Naive thymus-derived CD4-positive, alpha-beta T cell (primary cell): ENCODE results near the gene RSPO4. TPM values are rescaled to one million over a fixed set of nuclear protein-coding genes. Genes with fewer than 3 reads are reported as not detected.

Source experiments
- ATAC-seq: fragments of 150-1000 bp; cut with Tn5 transposase; 2 replicates; pipeline ENCODE4 v1.10.0; 2021; ENCODE audit warnings: mild to moderate bottlenecking, moderate library complexity
- CTCF ChIA-PET: fragments of 350-600 bp; sonication (Branson Sonifier 250); formaldehyde crosslinking; loops from one replicate; lab custom pipeline; 2021; ENCODE audit warnings: antibody characterized with exemption; lab: Charles Lee
- POLR2A ChIA-PET: fragments of 350-600 bp; sonication (Branson Sonifier 250); formaldehyde crosslinking; loops from one replicate; lab custom pipeline; 2021; ENCODE audit warnings: antibody characterized with exemption, inconsistent platforms; lab: Charles Lee
- DNase-seq, 9 donors: peaks; one replicate each; pipeline versions ENCODE4 v3.0.0 to v3.0.0-alpha.2; 2020 to 2022; ENCODE audit warnings: mixed read lengths in 1 of 9
- H3K27ac ChIP-seq: one replicate; pipeline ENCODE4 v1.7.0; 2013; ENCODE audit warnings: mild to moderate bottlenecking, low read depth, low read length, moderate library complexity
- H3K27me3 ChIP-seq, 2 donors: one replicate each; pipeline ENCODE4 v1.7.0; 2013; ENCODE audit warnings: low read length in 2 of 2, mild to moderate bottlenecking in 2 of 2, moderate library complexity in 2 of 2; ENCODE audit not compliant: control insufficient read depth in 2 of 2, insufficient read depth in 2 of 2
- H3K36me3 ChIP-seq, 3 experiments: 1 replicate in 2 of 3; 2 replicates in 1 of 3; pipeline ENCODE4 v1.7.0; 2013; ENCODE audit warnings: low read length in 3 of 3, mild to moderate bottlenecking in 3 of 3, moderate library complexity in 1 of 3; ENCODE audit not compliant: insufficient read depth in 3 of 3, control insufficient read depth in 2 of 3
- H3K4me1 ChIP-seq, 2 donors: one replicate each; pipeline ENCODE4 v1.7.0; 2013; ENCODE audit warnings: low read length in 2 of 2, mild to moderate bottlenecking in 2 of 2, moderate library complexity in 1 of 2; ENCODE audit not compliant: control insufficient read depth in 2 of 2, insufficient read depth in 2 of 2
- H3K4me3 ChIP-seq: 2 replicates; pipeline ENCODE4 v1.7.0; 2013; ENCODE audit warnings: mild to moderate bottlenecking, low read length
- H3K9me3 ChIP-seq, 3 experiments: 1 replicate in 2 of 3; 2 replicates in 1 of 3; pipeline ENCODE4 v1.7.0; 2013; ENCODE audit warnings: low read length in 3 of 3; ENCODE audit not compliant: control insufficient read depth in 2 of 3
- H3K27ac Mint-ChIP-seq, 9 donors: one replicate each; pipeline ENCODE4 v1.8.0; 2020 to 2022; ENCODE audit warnings: mixed read lengths in 9 of 9, mild to moderate bottlenecking in 8 of 9, moderate library complexity in 5 of 9, inconsistent platforms in 2 of 9
- H3K27me3 Mint-ChIP-seq, 5 donors: one replicate each; pipeline ENCODE4 v1.8.0; 2021 to 2022; ENCODE audit warnings: mixed read lengths in 5 of 5, mild to moderate bottlenecking in 1 of 5
- H3K36me3 Mint-ChIP-seq, 5 donors: one replicate each; pipeline ENCODE4 v1.8.0; 2020 to 2022; ENCODE audit warnings: mixed read lengths in 5 of 5, mild to moderate bottlenecking in 3 of 5, inconsistent platforms in 1 of 5
- H3K4me1 Mint-ChIP-seq, 7 donors: one replicate each; pipeline ENCODE4 v1.8.0; 2020 to 2022; ENCODE audit warnings: mixed read lengths in 7 of 7, mild to moderate bottlenecking in 3 of 7, inconsistent platforms in 1 of 7
- H3K4me3 Mint-ChIP-seq, 10 donors: one replicate each; pipeline ENCODE4 v1.8.0; 2020 to 2022; ENCODE audit warnings: mild to moderate bottlenecking in 10 of 10, mixed read lengths in 10 of 10, moderate library complexity in 6 of 10, inconsistent platforms in 2 of 10
- H3K9me3 Mint-ChIP-seq, 11 donors: one replicate each; pipeline ENCODE4 v1.8.0; 2020 to 2022; ENCODE audit warnings: mixed read lengths in 11 of 11, mild to moderate bottlenecking in 4 of 11, inconsistent platforms in 1 of 11, moderate library complexity in 1 of 11
- intact Hi-C, 2 donors: fragments of 100-400 bp; cut with micrococcal nuclease; formaldehyde crosslinking; loops; one replicate each; pipeline ENCODE4 v1.15.1; 2023
- polyA plus RNA-seq, 2 donors: library from polyadenylated mRNA; unstranded; fragments of 300-500 nt; fragmentation: Illumina TruSeq; gene quantifications; one replicate each; pipeline ENCODE4 v1.2.3, GENCODE V29; 2021
- total RNA-seq, 6 experiments: library from RNA in 5 of 6; stranded (reverse) in 5 of 6; gene quantifications; 1 replicate in 5 of 6; 2 replicates in 1 of 6; pipeline ENCODE4 v1.2.3 and lab custom pipeline; 2021 to 2026

Gene RSPO4
- total and polyA plus RNA-seq, 7 experiments from 2014 or later, result 0.19 to 0.40 (median 0.23) TPM; not detected in 3

GRCh38 chr20:997486-997885, 4.6 kb downstream of the RSPO4 start:
- Histone ChIP-seq H3K36me3 (no peaks in the 10 kb centered on the region), H3K27me3 (no peaks in the 10 kb centered on the region), H3K9me3 (no peaks in the 10 kb centered on the region), H3K4me1 (no peaks in the 10 kb centered on the region), H3K27ac (no peak overlapping the region), H3K4me3 (no peak overlapping the region)
- CTCF ChIA-PET, result no interaction called here
- ATAC-seq, result no peak
- DNase-seq, result no peak
- intact Hi-C loops, result no loop called here
- Mint-ChIP-seq H3K27me3 (peaks cover 18 to 37% (median 25%) of the 10 kb centered on the region in 5 donors), H3K4me1 (peaks cover under 1 to 2% (median 2%) of the 10 kb centered on the region in 7 donors), H3K9me3 (no peaks in the 10 kb centered on the region), H3K36me3 (no peaks in the 10 kb centered on the region), H3K4me3 (no peak overlapping the region), H3K27ac (no peak overlapping the region)
- POLR2A ChIA-PET, result no interaction called here

- no peak overlapping the region for H3K4me3 Mint-ChIP-seq
- no peak overlapping the region for H3K27ac Mint-ChIP-seq
- Histone ChIP-seq H3K27me3 (no peaks in the 10 kb centered on the region), H3K4me3 (no peak overlapping the region), H3K4me1 (no peaks in the 10 kb centered on the region), H3K9me3 (no peaks in the 10 kb centered on the region), H3K36me3 (no peaks in the 10 kb centered on the region), H3K27ac (no peak overlapping the region)
- ChIA-PET POLR2A (no interaction called here), CTCF (no interaction called here)
- no peaks in the 10 kb centered on the region for H3K36me3 Mint-ChIP-seq
- ATAC-seq, result no peak
- no peaks in the 10 kb centered on the region for H3K4me1 Mint-ChIP-seq
- DNase-seq, result no peak
- H3K9me3 Mint-ChIP-seq, result no peaks in the 10 kb centered on the region
- intact Hi-C loops, result no loop called here
- peaks cover 16 to 40% (median 28%) of the 10 kb centered on the region in 5 donors for H3K27me3 Mint-ChIP-seq
Measured at GRCh38 chr20:997016-997415, 5.1 kb downstream of the RSPO4 start.

GRCh38 chr20:995170-995569, 6.9 kb downstream of the RSPO4 start:
- no peaks in the 10 kb centered on the region for H3K36me3 Mint-ChIP-seq
- ChIA-PET CTCF (no interaction called here), POLR2A (no interaction called here)
- Histone ChIP-seq H3K36me3 (no peaks in the 10 kb centered on the region), H3K4me3 (no peak overlapping the region), H3K9me3 (no peaks in the 10 kb centered on the region), H3K27ac (no peak overlapping the region), H3K27me3 (no peaks in the 10 kb centered on the region), H3K4me1 (no peaks in the 10 kb centered on the region)
- no peaks in the 10 kb centered on the region for H3K9me3 Mint-ChIP-seq
- intact Hi-C loops, result no loop called here
- no peaks in the 10 kb centered on the region for H3K4me1 Mint-ChIP-seq
- H3K27me3 Mint-ChIP-seq, result peaks cover under 1 to 32% (median 18%) of the 10 kb centered on the region in 5 donors
- no peak for DNase-seq
- no peak for ATAC-seq
- H3K27ac Mint-ChIP-seq, result no peak overlapping the region
- H3K4me3 Mint-ChIP-seq, result no peak overlapping the region

- Mint-ChIP-seq H3K27ac (no peak overlapping the region), H3K27me3 (peaks cover 5 to 33% (median 15%) of the 10 kb centered on the region in 5 donors), H3K36me3 (no peaks in the 10 kb centered on the region), H3K4me3 (no peak overlapping the region), H3K9me3 (no peaks in the 10 kb centered on the region), H3K4me1 (no peaks in the 10 kb centered on the region)
- no peak overlapping the region for H3K4me3 ChIP-seq
- no peaks in the 10 kb centered on the region for H3K9me3 ChIP-seq
- no peak overlapping the region for H3K27ac ChIP-seq
- H3K27me3 ChIP-seq, result no peaks in the 10 kb centered on the region
- DNase-seq, result no peak
- no peaks in the 10 kb centered on the region for H3K36me3 ChIP-seq
- intact Hi-C loops, result no loop called here
- no peak for ATAC-seq
- POLR2A ChIA-PET, result no interaction called here
- CTCF ChIA-PET, result no interaction called here
- H3K4me1 ChIP-seq, result no peaks in the 10 kb centered on the region
Measured at GRCh38 chr20:992801-993535, 9.1 kb downstream of the RSPO4 start.

GRCh38 chr20:991850-992249, 10.3 kb downstream of the RSPO4 start:
- DNase-seq (no peak), ATAC-seq (no peak)
- H3K9me3 ChIP-seq, result no peaks in the 10 kb centered on the region
- Mint-ChIP-seq H3K27me3 (peaks cover 11 to 39% (median 20%) of the 10 kb centered on the region in 5 donors), H3K4me3 (no peak overlapping the region), H3K4me1 (no peaks in the 10 kb centered on the region), H3K9me3 (no peaks in the 10 kb centered on the region), H3K27ac (no peak overlapping the region), H3K36me3 (no peaks in the 10 kb centered on the region)
- no peak overlapping the region for H3K4me3 ChIP-seq
- no peaks in the 10 kb centered on the region for H3K36me3 ChIP-seq
- H3K27ac ChIP-seq, result no peak overlapping the region
- CTCF ChIA-PET, result no interaction called here
- no peaks in the 10 kb centered on the region for H3K27me3 ChIP-seq
- H3K4me1 ChIP-seq, result no peaks in the 10 kb centered on the region
- POLR2A ChIA-PET, result no interaction called here
- intact Hi-C loops, result no loop called here

- Histone ChIP-seq H3K27me3 (no peaks in the 10 kb centered on the region), H3K36me3 (no peaks in the 10 kb centered on the region), H3K27ac (no peak overlapping the region), H3K4me3 (no peak overlapping the region), H3K4me1 (no peaks in the 10 kb centered on the region), H3K9me3 (no peaks in the 10 kb centered on the region)
- no peak for DNase-seq
- Mint-ChIP-seq H3K27ac (no peak overlapping the region), H3K4me3 (no peak overlapping the region), H3K4me1 (no peaks in the 10 kb centered on the region), H3K27me3 (peaks cover 15 to 50% (median 27%) of the 10 kb centered on the region in 5 donors), H3K9me3 (no peaks in the 10 kb centered on the region), H3K36me3 (no peaks in the 10 kb centered on the region)
- intact Hi-C loops, result no loop called here
- no peak for ATAC-seq
- ChIA-PET POLR2A (no interaction called here), CTCF (no interaction called here)
Measured at GRCh38 chr20:990293-990959, 11.7 kb downstream of the RSPO4 start.

GRCh38 chr20:988272-988671, 13.8 kb downstream of the RSPO4 start:
- H3K27me3 Mint-ChIP-seq, result peaks cover 15 to 53% (median 30%) of the 10 kb centered on the region in 5 donors
- ATAC-seq, result no peak

More at GRCh38 chr20:988272-988671, 13.8 kb downstream of the RSPO4 start:
- CTCF ChIA-PET, result no interaction called here
- Histone ChIP-seq H3K9me3 (no peaks in the 10 kb centered on the region), H3K27me3 (no peaks in the 10 kb centered on the region), H3K36me3 (no peaks in the 10 kb centered on the region), H3K4me1 (no peaks in the 10 kb centered on the region), H3K4me3 (no peak overlapping the region), H3K27ac (no peak overlapping the region)
- intact Hi-C loops, result no loop called here
- Mint-ChIP-seq H3K27ac (no peak overlapping the region), H3K4me1 (no peaks in the 10 kb centered on the region), H3K9me3 (peaks cover 0 to 2% (median 0%) of the 10 kb centered on the region in 11 donors), H3K36me3 (no peaks in the 10 kb centered on the region), H3K4me3 (no peak overlapping the region)
- no peak for DNase-seq
- POLR2A ChIA-PET, result no interaction called here
